CD4-positive, alpha-beta T cell treated with Interleukin-12 subunit alpha and Interleukin-12 subunit beta, for 1 hour (primary cell): ENCODE results near the gene ZNF157.
"Not testable (repeated sequence)": the region's sequence is repeated elsewhere in the genome, so short reads cannot be mapped to it uniquely, and the experiment has no call there.

ENCODE experiments used
- DNase-seq: peaks from one replicate; pipeline ENCODE4 v3.0.0-alpha.2; 2020

Gene ZNF157

DNA sequence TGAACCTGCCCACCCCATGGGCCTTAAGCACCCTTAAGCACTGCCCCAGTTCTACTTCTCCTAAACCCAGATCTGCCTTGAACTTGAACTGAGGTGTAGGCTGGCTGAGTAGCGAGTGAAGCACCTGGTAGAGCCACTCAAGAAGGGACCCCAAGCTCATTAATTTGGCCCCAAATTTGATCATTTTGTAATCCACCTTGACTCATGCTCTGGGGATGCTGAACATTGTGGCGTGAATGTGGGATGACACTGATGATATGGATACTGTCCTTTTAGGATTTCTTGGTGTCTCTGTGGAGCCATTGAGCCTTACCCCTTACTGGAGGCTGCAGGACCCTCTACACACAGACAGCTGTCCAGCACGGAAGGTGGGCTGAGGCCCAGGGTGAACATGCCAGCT lies at the start of gene ZNF157:
Gene ZNF157 (plus strand): TSS at position 301 of the 400 bp plus-strand sequence. CDS start 91 bp downstream, at position 392.
- no peak for DNase-seq

DNA sequence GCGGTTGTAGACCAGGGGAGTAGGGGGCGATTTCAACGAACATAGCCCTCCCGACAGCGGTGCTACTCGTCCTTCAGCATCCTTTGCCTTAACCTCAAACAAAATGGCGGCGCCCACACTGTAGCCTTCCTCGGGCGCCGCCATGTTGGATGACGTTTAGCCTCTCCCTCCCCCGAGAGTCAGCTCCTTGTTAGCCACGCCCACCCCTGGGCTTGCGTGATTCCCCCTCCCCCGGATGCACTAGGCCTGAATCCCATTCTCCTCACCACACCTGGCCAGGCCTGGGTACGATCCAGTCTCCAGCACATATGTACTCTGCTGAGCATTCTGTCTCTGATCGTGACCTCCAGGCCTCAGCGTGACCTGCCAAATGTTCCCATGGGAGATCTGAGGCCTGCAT lies 49.0 kb upstream of the ZNF157 start:
- no peak for DNase-seq

DNA sequence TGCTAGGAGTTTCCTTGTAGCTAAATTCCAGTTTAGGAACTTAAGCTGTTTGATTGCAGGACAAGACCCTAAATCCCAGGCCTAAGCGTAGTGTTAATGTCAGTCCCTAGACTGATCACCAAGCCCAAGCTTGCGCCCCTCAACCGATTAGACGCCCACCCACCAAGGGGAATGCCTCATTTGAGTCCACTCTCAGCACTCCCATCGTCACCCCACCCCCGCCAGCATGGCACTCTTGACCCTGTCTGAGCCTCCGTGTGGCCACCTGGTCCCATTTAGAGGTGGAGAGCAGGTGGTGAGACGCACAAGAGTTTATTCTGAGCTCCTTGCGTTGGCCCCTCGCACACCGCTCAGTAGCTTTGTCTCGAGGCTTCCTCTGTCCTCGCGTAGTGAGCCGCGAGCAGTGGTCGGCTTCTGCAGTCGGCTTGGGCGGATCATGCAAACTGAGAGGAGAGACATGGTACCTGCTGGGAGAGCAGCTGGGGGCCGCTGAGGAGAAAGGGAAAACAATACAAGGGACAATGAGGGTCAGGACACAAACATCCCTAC lies 48.5 kb upstream of the ZNF157 start:
- no peak for DNase-seq

DNA sequence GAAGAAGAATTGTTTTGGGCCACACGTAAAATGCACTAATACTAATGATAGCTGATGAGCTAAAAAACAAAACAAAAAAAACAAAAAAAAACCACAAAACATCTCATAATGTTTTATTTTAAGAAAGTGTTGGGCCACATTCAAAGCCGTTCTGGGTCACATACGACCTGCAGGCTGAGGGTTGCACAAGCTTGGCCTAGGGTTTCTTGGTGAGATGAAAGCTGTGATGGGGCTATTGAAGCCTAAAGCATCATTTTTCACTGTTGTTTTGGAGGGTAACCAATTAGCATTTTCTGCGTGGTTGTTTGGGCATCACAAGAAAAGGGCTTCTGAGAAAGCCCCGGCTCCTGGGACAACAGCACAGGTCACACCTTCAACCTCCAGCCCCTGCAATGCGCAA lies 42.5 kb upstream of the ZNF157 start:
- DNase-seq: no peak

DNA sequence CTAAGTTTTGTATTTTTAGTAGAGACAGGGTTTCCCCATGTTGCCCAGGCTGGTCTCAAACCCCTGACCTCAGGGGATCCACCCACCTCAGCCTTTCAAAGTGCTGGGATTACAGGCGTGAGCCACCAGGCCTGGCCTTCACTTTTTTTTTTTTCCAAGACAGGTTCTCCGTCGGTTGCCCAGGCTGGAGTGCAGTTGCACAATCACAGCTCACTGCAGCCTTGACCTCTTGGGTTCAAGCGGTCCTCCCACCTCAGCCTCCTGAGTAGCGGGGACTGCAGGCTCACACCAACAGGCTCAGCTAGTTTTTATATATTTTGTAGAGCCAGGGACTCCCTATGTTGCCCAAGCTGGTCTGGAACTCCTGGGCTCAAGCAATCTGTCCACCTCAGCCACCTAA lies 37.6 kb upstream of the ZNF157 start:
- not testable (repeated sequence) for DNase-seq

DNA sequence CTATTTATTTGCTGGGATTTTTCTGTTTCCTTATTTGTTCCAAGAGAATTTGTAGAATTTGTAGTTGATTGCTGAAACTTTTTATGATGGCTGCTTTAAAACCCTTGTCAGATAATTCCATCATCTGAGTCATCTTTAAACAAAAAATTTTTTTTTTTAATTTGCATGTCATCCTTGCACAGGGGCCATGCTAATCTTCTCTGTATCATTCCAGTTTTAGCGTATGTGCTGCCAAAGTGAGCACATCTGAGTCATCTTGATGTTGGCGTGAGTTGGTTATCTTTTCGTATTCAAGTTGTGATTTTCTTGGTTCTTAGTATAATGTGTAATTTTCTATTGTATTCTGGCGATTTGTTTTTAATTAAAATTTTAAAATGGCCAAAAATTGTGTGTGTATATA lies 18.7 kb upstream of the ZNF157 start:
- DNase-seq: no peak

DNA sequence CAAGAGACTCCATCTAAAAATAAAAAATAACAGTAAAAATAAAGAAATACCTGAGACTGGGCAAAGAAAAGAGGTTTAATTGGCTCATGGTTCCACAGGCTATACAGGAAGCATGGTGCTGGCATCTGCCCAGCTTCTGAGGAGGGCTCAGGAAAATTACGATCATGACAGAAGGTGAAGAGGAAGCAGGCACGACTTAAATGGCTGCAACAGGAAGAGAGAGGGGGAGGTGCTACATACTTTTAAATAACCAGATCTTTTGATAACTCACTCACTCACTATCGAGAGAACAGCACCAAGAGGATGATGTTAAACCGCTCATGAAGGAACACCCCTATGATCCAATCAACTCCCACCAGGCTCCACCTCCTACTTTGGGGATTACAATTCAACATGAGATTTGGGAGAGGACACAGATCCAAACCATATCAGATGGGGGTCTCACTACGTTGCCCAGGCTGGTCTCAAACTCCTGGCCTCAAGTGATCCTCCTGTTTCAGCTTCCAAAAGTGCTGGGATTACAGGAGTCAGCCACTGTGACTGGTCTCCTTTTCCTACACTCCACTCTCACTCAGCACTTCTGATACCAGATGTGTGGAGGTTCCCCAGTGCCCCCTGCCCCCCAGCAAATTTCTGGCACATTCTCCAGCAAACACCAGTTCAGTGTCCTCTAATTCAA lies 11.9 kb upstream of the ZNF157 start:
- DNase-seq: peak; percentile 50

DNA sequence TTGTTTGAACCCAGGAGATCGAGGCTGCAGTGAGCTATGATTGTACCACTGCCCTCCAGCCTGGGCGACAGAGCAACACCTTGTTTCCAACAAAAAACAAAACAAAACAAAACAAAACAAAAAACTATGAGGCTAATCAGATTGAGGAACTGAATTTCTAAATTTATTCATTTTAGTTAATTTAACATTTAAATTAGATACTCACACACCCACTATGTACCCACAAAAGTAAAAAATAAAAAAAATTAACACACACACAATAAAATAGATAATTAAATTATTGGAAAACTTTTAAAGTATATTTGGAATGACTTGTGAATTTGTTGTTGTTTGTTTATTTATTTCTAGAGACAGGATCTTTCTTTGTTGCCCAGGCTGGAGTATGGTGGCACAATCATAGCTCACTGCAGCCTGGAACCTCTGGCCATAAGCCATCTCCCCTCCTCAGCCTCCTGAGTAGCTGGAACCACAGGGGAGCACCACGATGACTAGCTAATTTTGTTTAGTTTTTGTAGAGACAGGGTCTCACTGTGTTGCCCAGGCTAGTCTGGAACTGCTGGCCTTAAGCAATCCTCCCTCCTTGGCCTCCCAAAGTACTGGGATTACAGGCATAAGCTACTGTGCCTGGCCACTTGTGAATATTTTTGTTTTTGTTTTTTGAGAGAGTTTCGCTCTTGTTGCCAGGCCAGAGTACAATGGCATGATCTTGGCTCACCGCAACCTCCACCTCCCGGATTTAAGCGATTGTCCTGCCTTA lies 9.8 kb upstream of the ZNF157 start:
- no peak for DNase-seq

DNA sequence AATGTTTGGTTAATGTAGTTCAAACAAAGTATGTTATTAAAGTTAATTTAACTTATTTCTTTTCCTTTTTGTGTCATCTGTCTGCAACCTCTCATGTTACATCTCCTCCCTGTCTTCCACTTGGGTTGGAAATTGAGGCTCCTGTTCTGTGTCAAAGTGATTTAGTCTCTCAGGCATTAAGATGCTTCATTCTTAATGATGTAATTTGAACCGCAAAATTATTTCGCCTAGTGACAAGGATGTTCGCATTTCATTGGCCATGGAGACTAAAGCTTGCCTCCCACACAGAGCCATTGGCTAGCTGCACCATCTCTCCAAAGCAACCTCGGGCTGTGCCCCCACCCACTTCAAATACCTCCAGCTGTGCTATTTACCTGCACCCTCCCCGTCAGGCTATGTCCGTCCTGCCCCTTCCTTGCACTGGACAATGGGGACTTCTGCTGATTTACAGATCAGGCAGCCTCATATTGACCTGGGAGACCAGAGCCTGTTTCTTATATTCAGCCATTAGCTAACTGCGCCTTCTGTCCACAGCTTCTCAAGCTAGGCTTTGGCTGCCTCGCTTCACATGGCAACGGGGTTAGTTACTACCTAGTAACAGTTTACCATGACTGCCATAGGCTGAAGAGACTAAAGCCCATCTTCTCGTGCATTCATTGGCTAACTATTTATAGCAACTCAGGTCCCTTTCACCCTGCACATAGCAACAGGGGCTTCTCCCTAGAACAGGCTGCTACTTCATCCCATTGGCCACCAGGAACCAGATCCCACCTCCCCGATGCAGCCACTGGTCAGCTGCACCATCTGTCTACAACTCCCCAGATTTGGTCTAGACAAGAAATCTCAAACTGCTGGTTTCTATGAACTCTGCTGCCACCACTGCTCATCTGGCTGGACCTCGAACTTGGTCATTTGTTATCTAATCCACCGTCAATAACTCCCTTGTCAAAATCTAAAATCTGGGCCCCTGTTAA lies 8.6 kb upstream of the ZNF157 start:
- peak; percentile 75 for DNase-seq

DNA sequence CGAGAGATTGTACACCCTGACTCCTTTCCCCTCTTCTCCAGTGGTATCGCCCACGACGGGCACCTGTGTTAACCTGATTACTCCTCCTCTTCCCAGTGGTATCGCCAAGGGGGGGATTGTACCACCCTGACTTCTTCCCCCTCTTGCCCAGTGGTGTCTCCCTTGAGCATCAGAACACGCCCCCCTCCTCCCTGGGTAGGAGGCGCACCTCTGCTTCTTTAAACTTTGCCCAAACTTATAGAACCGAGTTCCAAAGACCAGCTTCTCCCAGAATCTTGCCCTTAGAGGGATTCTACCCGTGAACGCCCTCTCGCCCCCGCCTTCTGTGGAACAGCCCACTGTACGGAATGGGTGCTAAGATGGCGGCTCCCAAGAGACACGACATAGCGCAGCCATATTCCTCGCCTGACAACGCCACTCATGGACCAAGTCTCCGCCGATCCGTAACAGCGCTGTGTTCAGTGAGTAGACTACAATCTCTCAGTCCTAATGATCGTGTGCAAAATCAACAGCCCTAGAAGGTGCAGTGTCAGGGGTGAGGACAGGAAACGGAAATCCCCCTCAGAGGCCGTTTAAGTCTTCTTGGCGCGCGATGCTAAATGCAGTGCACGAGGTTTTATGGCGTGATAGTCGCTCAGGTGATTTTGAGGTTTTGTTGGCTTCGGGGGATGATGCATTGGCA lies 4.2 kb upstream of the ZNF157 start:
- peak; percentile 81 for DNase-seq

DNA sequence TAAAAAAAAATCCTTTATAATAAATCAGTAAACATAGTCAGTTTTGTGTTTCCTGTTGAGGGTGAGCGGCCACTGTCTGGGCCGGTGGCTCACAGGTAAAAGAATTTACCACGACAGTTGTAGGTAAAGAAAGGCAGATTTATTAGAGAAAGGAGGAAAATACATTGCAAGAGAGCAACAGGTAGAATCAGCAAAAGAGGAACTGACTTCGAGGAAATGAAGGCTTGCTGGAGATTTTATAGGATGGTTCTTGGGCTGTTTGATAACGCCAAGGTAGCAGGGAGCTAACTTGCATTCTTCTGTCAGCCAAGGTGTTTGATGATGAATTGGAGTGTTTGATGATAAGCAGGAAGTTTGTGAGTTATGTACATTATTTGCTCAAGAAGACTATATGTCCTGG lies 2.8 kb downstream of the ZNF157 start:
- no peak for DNase-seq

DNA sequence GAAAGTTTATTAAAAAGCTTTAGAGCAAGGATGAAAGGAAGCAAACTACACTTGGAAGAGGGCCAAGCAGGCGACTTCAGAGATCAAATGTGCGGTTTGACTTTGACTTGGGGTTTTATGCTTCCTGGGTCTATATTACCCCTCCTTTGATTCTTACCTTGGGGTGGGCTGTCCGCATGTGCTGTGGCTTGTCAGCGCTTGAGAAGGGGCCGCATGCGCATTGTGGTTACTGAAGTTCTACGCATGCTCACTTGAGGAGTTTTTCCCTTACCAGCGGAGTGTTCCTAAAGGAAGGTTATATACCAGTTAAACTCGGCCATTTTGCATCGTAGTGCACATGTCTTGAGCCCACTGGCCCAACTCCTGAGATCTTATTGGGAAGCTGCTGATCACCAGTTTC lies 9.9 kb downstream of the ZNF157 start:
- DNase-seq: peak; percentile 86

DNA sequence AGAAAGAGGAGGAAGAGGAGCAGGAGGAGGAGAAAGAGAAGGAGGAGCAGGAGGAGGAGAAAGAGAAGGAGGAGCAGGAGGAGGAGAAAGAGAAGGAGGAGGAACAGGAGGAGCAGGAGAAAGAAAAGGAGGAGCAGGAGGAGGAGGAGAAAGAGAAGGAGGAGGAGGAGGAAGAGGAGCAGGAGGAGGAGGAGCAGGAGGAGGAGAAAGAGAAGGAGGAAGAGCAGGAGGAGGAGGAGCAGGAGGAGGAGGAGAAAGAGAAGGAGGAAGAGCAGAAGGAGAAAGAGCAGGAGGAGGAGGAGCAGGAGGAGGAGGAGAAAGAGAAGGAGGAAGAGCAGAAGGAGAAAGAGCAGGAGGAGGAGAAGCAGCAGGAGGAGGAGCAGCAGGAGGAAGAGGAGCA lies 10.5 kb downstream of the ZNF157 start:
- not testable (repeated sequence) for DNase-seq

DNA sequence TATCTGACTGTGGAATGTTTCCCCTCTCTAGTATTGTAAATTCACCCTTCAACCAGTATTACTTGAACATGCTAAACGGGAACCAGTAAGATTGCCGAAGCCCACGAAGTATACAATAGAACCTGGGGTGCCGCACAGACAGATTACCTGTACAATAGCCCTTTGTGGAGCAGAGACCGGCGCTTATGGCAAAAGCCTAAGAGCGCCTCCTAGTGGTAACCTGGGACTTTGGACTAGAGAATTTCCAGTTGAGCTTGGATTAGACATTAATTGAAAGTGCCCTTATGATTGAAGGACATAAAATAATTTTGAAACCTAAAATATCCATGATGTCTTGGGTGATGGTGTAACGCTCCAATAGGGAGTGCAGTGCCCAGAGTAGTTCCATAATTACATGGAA lies 14.1 kb downstream of the ZNF157 start:
- DNase-seq: peak; percentile 82

DNA sequence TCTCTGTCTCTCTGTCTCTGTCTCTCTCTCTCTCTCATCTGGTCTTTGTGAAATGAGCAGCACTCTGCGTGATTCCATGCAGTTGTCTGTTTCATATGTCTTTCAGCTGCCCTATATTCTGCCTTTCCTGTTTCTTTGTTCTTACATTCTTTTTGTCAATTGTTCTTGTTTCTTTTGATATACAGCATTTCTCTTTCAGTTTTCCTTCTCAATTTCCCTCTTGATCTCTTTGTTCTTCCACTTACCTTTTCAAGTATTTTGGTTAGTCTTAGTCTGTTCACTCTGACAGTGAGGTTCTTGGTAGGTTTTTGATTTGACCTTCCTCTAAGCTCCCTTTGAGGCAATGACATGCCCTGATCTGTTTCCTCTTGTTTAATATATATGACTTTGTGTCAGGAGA lies 20.4 kb downstream of the ZNF157 start:
- no peak for DNase-seq

DNA sequence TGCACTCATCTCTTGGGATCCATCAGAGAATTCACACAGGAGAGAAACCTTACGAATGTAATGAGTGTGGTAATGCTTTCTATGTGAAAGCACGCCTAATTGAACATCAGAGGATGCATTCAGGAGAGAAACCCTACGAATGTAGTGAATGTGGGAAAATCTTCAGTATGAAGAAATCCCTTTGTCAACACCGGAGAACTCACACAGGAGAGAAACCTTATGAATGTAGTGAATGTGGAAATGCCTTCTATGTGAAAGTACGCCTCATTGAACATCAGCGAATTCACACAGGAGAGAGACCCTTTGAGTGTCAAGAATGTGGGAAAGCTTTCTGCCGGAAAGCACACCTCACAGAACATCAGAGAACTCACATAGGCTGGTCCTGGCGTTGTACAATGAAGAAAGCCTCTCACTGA lies 42.8 kb downstream of the ZNF157 start:
- no peak for DNase-seq

DNA sequence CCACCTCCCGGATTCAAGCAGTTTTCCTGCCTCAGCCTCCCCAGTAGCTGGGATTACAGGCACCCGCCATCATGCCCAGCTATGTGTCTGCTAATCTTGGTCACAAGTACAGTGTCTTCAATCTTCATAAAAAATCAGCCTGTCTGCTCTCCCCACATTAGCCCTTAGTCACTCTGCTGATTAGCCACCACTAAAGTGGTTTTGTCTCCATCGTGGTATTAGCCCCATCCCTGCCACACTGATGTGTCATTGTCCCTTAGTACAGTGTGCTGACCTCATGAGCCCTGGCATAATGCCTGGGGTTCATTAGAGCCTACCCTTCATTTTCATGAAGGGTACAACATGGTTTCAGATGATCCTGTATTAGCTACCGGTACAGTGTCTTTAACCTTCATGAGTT lies 49.9 kb downstream of the ZNF157 start:
- no peak for DNase-seq

DNA sequence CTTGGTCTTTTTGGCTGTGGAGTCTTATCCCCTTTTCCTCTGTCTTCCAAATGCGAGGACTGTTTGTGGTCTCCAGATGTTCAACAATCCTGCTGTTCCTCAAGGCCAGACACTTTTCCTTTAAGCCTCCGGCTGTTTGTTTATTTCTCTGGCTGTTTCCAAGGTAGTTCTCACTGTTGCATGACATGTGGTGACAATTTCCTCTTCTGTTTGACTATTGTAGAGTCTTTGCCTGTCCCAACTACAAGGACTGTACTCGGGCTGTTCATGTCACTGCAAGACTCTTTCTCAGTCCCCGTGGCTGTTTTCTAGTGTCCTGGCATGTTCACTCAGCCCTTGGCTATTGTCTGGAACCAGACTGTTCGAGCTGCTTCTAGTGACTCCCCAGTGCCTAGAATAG lies 50.6 kb downstream of the ZNF157 start:
- DNase-seq: no peak

DNA sequence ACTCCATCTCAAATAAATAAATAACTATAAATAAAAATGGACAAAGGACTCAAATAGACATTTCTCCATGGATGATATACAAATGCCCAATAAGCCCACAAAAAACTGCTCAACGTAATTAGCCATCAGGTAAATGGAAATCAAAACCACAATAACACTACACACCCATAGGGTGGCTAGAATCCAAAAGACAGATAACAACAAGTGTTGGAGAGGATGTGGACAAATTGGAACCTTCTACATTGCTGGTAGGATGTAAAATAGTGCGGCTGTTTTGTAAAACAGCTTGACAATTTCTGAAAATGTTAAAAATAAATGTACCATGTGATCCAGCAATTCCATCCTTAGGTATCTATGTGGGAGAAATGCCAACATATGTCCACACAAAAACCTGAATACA lies 52.1 kb downstream of the ZNF157 start:
- DNase-seq: no peak

DNA sequence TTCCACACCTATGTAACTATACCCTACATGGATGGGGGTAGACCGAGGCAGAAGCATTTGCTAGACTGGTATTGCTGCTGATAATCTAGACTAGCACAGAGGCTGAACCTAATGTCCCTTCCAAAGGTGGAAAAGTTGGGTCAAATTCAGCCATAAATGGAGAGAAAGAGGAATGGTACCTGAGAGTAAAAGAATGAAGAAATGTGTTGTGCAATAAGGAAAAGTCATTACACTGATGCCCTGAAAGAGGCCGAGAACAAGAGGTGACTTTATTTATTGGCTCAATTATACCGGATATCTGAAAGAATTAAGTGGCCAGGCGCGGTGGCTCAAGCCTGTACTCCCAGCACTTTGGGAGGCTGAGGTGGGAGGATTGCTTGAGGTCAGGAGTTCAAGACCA lies 60.5 kb downstream of the ZNF157 start:
- no peak for DNase-seq

DNA sequence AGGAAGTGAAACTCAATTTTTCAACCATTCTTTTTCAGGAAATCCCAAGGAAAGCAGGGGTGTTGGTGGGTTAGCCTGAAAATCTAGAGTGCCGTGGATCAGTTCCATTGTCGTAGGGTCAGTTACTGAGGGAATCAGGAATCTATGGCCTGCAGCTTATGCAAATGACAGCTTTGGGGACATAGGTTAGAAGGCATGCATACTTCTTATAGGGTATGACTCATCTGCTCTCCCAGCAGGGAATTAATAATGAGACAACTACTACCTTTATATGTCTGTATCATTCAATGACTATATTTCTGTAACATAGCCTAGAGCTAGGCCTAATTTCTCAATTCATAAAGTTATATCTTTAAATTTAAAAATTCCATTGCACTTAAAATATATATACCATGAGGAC lies 76.1 kb downstream of the ZNF157 start:
- no peak for DNase-seq

DNA sequence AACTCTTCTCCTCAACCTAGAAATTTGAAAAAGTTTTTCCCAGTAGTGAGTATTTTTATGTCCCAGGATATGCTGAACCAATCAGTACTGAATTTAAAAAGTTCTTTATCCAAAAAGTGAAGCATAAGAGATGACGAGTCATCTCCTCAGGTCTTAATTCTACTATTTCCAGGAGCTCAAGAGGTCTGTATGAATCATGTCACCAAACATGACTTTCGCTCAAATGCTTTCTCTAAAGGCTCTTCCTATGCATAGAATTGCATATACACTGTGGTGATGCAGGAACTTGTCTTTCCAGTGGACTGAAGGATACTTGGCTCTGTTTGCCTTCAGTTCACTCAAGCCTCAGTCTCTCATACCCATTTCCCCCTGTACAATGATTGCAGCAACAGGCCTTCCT lies 76.6 kb downstream of the ZNF157 start:
- no peak for DNase-seq

DNA sequence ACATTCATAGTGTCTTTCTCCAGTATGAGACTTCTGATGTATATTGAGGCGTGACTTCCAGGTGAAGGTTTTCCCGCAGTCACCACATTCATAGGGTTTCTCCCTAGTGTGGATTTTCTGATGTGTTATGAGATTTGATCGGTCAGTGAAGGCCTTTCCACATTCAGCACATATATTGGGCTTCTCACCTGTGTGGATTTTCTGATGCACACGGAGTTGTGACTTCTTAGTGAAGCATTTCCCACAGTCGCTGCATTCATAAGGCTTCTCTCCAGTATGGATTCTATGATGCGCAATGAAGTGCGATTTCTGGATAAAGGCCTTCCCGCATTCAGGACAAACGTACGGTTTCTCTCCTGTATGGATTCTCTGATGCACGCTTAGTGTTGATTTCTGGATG lies 77.2 kb downstream of the ZNF157 start:
- no peak for DNase-seq
